Ovary (tissue), 3 donors: ENCODE results near the gene MYT1.

Experiments
- EP300 ChIP-seq: sonication (generic); formaldehyde crosslinking; IDR thresholded peaks from one replicate; pipeline ENCODE4 v1.6.1; 2017; ENCODE audit warnings: antibody characterized with exemption
- TF ChIP-seq, protein P1 (sequence below), 3 donors: fragments of 450-650 bp in 2 of 3; fragments of 200-600 bp in 1 of 3; IDR thresholded peaks; one replicate each; pipeline versions ENCODE4 v1.5.1 to v1.8.0; 2016 to 2022; ENCODE audit warnings: antibody characterized with exemption in 3 of 3, mild to moderate bottlenecking in 1 of 3
- donor health status: DM: no; HTN: no; CAD: no.

DNA sequence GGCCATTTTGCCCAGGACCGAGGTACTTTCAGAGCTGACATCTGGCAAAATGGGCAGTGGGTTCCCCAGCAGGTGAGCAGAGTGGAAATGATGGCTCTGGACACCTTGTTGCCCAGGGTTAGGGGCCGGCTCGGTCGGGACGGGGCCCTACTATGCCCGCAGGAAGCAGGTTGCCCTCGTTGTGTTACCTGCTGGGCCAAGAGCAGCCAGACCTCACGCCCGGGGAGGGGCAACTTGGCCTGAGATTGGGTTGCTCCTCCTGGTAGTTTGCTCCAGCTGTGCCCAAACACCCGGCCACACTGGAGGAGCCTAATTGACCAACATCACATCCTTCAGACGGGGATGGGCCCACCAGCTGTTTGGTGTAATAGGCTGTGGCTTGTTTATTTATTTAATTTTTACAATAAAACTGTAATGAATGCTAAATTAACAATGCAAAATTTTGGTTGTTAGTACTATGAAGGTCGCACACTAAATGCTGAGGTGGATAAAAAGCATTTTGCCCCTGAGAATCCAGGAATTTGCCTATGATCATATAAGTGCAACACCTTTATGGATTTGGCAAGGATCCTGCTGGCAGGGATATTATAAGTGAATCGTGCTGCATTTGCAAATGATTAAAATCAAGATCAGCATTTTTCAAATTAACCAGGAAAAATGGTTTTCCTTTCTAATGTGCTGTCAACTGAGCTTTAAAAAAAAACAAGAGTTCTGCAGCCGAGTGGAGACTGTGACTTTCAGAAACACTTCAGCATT, 64.7 kb downstream of the MYT1 start:
- TF ChIP-seq, protein P1, sequence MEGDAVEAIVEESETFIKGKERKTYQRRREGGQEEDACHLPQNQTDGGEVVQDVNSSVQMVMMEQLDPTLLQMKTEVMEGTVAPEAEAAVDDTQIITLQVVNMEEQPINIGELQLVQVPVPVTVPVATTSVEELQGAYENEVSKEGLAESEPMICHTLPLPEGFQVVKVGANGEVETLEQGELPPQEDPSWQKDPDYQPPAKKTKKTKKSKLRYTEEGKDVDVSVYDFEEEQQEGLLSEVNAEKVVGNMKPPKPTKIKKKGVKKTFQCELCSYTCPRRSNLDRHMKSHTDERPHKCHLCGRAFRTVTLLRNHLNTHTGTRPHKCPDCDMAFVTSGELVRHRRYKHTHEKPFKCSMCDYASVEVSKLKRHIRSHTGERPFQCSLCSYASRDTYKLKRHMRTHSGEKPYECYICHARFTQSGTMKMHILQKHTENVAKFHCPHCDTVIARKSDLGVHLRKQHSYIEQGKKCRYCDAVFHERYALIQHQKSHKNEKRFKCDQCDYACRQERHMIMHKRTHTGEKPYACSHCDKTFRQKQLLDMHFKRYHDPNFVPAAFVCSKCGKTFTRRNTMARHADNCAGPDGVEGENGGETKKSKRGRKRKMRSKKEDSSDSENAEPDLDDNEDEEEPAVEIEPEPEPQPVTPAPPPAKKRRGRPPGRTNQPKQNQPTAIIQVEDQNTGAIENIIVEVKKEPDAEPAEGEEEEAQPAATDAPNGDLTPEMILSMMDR (IDR thresholded peaks at IDR 0.05), result no peak
- TF ChIP-seq EP300, result no peak
